ENCODE data around the gene GRIK4. TPM values are rescaled to one million over a fixed set of nuclear protein-coding genes. Genes with fewer than 3 reads are reported as not detected.

The GRIK4 gene
- polyA plus RNA-seq, 1 of the 3 experiments (the other 2 are of a cell fraction), result 0.03 TPM

GRCh38 chr11:120869516-120870011 is 358.0 kb downstream of the GRIK4 start:
- ChIA-PET POLR2A (no interaction called here), CTCF (interaction anchor here (1.0 kb wide), 1 partner anchor 358 kb away, joined by 3 read pairs; no protein-coding TSS in a partner anchor)
- 50% methylated on average over 11 of the region's 11 CpGs for WGBS (ENCODE audit: low lambda C conversion rate)
- H3K36me3 ChIP-seq (replicated peaks in 1 of 2; ENCODE audit: control insufficient read depth in 1 of 2, insufficient read depth in 2 of 2, low read length in 1 of 2), result no peaks in the 10 kb centered on the region
- no peaks in the 10 kb centered on the region for H3K79me2 ChIP-seq (ENCODE audit: insufficient read depth)
- H3K4me3 ChIP-seq (ENCODE audit: low read depth in 2 of 2, low read length in 1 of 2), result no peak overlapping the region
- H3K4me2 ChIP-seq, result no peak overlapping the region
- no peaks in the 10 kb centered on the region for H4K20me1 ChIP-seq (ENCODE audit: insufficient read depth)
- H3K9ac ChIP-seq, result no peak overlapping the region
- no peaks in the 10 kb centered on the region for H3K9me2 ChIP-seq
- H3K27me3 ChIP-seq (ENCODE audit: insufficient read depth), result no peaks in the 10 kb centered on the region
- no peak overlapping the region for H2AFZ ChIP-seq (ENCODE audit: low read depth)
- DNase-seq, result no peak
- H3K27ac ChIP-seq (ENCODE audit: low read depth in 2 of 2, low read length in 1 of 2), result no peak overlapping the region
- H3K9me3 ChIP-seq, result no peaks in the 10 kb centered on the region
- no peak for TF ChIP-seq REST (IDR thresholded peaks at IDR 0.05; ENCODE audit: low read depth, low read length)
- no peak for TF ChIP-seq PBX3 (IDR thresholded peaks at IDR 0.05)
- TF ChIP-seq GATA2 (CRISPR knock-in tag; IDR thresholded peaks at IDR 0.05), result no peak
- no peak for TF ChIP-seq TAF1 (IDR thresholded peaks at IDR 0.05; ENCODE audit: borderline replicate concordance, low read depth, low read length)
- no peak for TF ChIP-seq EP300 (IDR thresholded peaks at IDR 0.05; ENCODE audit: borderline replicate concordance in 1 of 2, low read depth in 1 of 2, low read length in 1 of 2)
- TF ChIP-seq RXRA (IDR thresholded peaks at IDR 0.05; ENCODE audit: borderline replicate concordance, low read depth), result no peak
- TF ChIP-seq YY1 (IDR thresholded peaks at IDR 0.05; ENCODE audit: low read depth), result no peak
- TF ChIP-seq SIN3A (IDR thresholded peaks at IDR 0.05; ENCODE audit: borderline replicate concordance, low read depth, low read length), result no peak
- no peak for TF ChIP-seq USF2 (IDR thresholded peaks at IDR 0.05; ENCODE audit: borderline replicate concordance, low read depth, low read length)
- TF ChIP-seq ZBTB33 (IDR thresholded peaks at IDR 0.05; ENCODE audit: borderline replicate concordance, low read depth), result no peak
- no peak for TF ChIP-seq FOXJ3 (CRISPR knock-in tag; IDR thresholded peaks at IDR 0.05)
- TF ChIP-seq POLR2AphosphoS5 (IDR thresholded peaks at IDR 0.05; ENCODE audit: low read depth, low read length), result no peak
- TF ChIP-seq FOSL2 (IDR thresholded peaks at IDR 0.05; ENCODE audit: borderline replicate concordance, low read depth), result no peak
- no peaks in the 10 kb centered on the region for H3F3A ChIP-seq (replicated peaks; ENCODE audit: insufficient read depth)
- H3K4me1 ChIP-seq (ENCODE audit: control insufficient read depth in 1 of 2, insufficient read depth in 2 of 2, low read depth in 1 of 2, low read length in 1 of 2), result peaks cover 0 to 4% of the 10 kb centered on the region in 2 experiments; a peak in 1 of 4 replicates

Data from SK-N-SH (cell line).